NK-92 treated with Interleukin-12 subunit alpha and Interleukin-12 subunit beta, amount 100 ng/mL, for 24 hours (cell line): ENCODE data around the gene WASF3.

Experiments
- DNase-seq: peaks from one replicate; lab custom pipeline; 2025; lab: John Stamatoyannopoulos, UW

The WASF3 gene

GRCh38 chr13:26686285-26686684 is 128.8 kb downstream of the WASF3 start:
- no peak for DNase-seq

GRCh38 chr13:26688286-26688685 is 130.8 kb downstream of the WASF3 start:
- no peak for DNase-seq

GRCh38 chr13:26688980-26689379 is 131.5 kb downstream of the WASF3 start:
- no peak for DNase-seq

- DNase-seq, result no peak
Observed at GRCh38 chr13:26693749-26694463, 136.4 kb downstream of the WASF3 start.

- no peak for DNase-seq
Observed at GRCh38 chr13:26694609-26695359, 137.3 kb downstream of the WASF3 start.

- no peak for DNase-seq
Observed at GRCh38 chr13:26695360-26695705, 137.8 kb downstream of the WASF3 start.

- no peak for DNase-seq
Observed at GRCh38 chr13:26695891-26696311, 138.4 kb downstream of the WASF3 start.

GRCh38 chr13:26697069-26697955 is 139.8 kb downstream of the WASF3 start:
- DNase-seq, result no peak

GRCh38 chr13:26698392-26699196 is 141.1 kb downstream of the WASF3 start:
- DNase-seq, result peak; percentile 30

GRCh38 chr13:26699197-26699490 is 141.7 kb downstream of the WASF3 start:
- DNase-seq, result no peak

GRCh38 chr13:26705536-26705935 is 148.1 kb downstream of the WASF3 start:
- no peak for DNase-seq

GRCh38 chr13:26706381-26706780 is 148.9 kb downstream of the WASF3 start:
- DNase-seq, result no peak

- no peak for DNase-seq
Observed at GRCh38 chr13:26707122-26708006, 149.9 kb downstream of the WASF3 start.

- DNase-seq, result no peak
Observed at GRCh38 chr13:26708007-26708297, 150.5 kb downstream of the WASF3 start.

GRCh38 chr13:26709461-26709860 is 152.0 kb downstream of the WASF3 start:
- DNase-seq, result no peak

- DNase-seq, result no peak
Observed at GRCh38 chr13:26710166-26710565, 152.7 kb downstream of the WASF3 start.

GRCh38 chr13:26711211-26711610 is 153.7 kb downstream of the WASF3 start:
- no peak for DNase-seq

GRCh38 chr13:26713341-26713740 is 155.9 kb downstream of the WASF3 start:
- no peak for DNase-seq

- DNase-seq, result no peak
Observed at GRCh38 chr13:26716984-26717383, 159.5 kb downstream of the WASF3 start.

- DNase-seq, result no peak
Observed at GRCh38 chr13:26718146-26718545, 160.7 kb downstream of the WASF3 start.

- DNase-seq, result no peak
Observed at GRCh38 chr13:26718872-26719271, 161.4 kb downstream of the WASF3 start.
